Glutamatergic neuron (in vitro differentiated cells): Measurements from ENCODE around the gene HSD17B12. TPM values are rescaled to one million over a fixed set of nuclear protein-coding genes. Genes with fewer than 3 reads are reported as not detected.

Experiments
- DNase-seq: peaks from one replicate; pipeline ENCODE4 v3.0.0; 2022
- H3K27ac Mint-ChIP-seq: one replicate; pipeline ENCODE4 v1.8.0; 2020; ENCODE audit warnings: mild to moderate bottlenecking, mixed read lengths, inconsistent platforms; ENCODE audit not compliant: unreplicated experiment
- H3K27me3 Mint-ChIP-seq: one replicate; pipeline ENCODE4 v1.8.0; 2020; ENCODE audit warnings: mild to moderate bottlenecking, moderate library complexity, mixed read lengths, inconsistent platforms; ENCODE audit not compliant: unreplicated experiment
- H3K36me3 Mint-ChIP-seq: one replicate; pipeline ENCODE4 v1.8.0; 2020; ENCODE audit warnings: mild to moderate bottlenecking, mixed read lengths, inconsistent platforms; ENCODE audit not compliant: unreplicated experiment
- H3K4me1 Mint-ChIP-seq: one replicate; pipeline ENCODE4 v1.8.0; 2020; ENCODE audit warnings: mild to moderate bottlenecking, low read depth, mixed read lengths, inconsistent platforms; ENCODE audit not compliant: unreplicated experiment
- H3K4me3 Mint-ChIP-seq: one replicate; pipeline ENCODE4 v1.8.0; 2020; ENCODE audit warnings: mild to moderate bottlenecking, mixed read lengths, inconsistent platforms; ENCODE audit not compliant: unreplicated experiment
- H3K9me3 Mint-ChIP-seq: one replicate; pipeline ENCODE4 v1.8.0; 2020; ENCODE audit warnings: mild to moderate bottlenecking, moderate library complexity, mixed read lengths, inconsistent platforms; ENCODE audit not compliant: unreplicated experiment
- long read RNA-seq: library from polyadenylated mRNA; unstranded; transcript quantifications from one replicate; pipeline ENCODE4 v2.0.0, GENCODE V29; 2020; ENCODE audit not compliant: unreplicated experiment
- total RNA-seq: library from RNA; stranded (reverse); fragmentation: NEBNext Ultra II Directional; extraction: Animal tissue kit (Norgen Biotek cat#: 25700); gene quantifications from one replicate; pipeline ENCODE4 v1.2.1, GENCODE V29; 2021; ENCODE audit not compliant: unreplicated experiment
- TF ChIP-seq, protein P1 (sequence below): fragments of 200-600 bp; sonication (generic); IDR thresholded peaks from one replicate; pipeline ENCODE4 v1.5.0; 2021; ENCODE audit not compliant: partially characterized antibody, unreplicated experiment

Gene HSD17B12
- 140 TPM for total RNA-seq
- long read RNA-seq, transcript HSD17B12-201 (11 exons, 2,571 nt): major isoform, 78 of 90 reads
- long read RNA-seq, partial matches to known transcripts: 3 of 90 reads
- long read RNA-seq, other reads (novel, unspliced or antisense): 9 of 90 reads

DNA sequence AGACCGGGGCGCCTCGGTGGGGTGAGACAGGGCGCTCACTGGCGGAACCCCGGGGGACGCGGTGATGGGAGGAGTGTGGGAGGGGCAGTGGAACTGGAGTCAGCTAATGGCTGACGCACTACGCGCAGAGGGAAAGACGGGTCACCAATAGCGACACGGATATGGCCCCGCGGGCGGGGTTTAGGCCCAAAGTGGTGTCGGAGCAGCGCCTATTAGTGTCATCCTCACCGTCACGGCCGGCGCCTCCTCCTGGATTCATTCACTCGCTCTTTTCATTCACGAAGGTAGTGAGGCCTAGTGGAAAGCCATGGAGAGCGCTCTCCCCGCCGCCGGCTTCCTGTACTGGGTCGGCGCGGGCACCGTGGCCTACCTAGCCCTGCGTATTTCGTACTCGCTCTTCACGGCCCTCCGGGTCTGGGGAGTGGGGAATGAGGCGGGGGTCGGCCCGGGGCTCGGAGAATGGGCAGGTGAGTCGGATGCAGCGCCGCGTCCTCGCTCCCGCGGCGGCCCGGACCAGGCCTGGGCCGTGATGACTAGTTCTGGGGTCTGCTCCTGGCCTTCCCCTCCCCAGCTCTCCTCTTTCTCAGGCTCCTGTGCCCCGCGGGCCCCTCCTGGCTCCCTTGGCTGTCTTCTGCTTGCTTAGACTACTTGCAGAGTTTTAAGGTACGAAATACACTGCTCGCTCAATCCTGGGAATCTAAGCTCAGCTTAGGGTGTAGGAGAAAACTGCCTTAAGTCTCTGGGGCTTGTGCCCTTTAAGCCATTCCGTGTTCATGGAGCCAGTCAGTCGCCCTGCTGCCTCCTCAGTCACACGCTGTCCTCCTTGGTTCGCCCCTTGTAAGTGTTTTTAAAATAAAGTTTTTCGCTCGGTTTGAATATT lies at the start of gene HSD17B12:
HSD17B12 (plus strand) TSS at position 218 of the 880 bp plus-strand sequence; CDS start at position 308, 90 bp downstream.
- DNase-seq: peak; percentile 99
- Mint-ChIP-seq H3K9me3 (peaks cover 12% of the 10 kb centered on the region), H3K27ac (peak within 1 kb of the TSS; percentile 97), H3K36me3 (no peaks in the 10 kb centered on the region), H3K27me3 (no peaks in the 10 kb centered on the region), H3K4me1 (peaks cover 13% of the 10 kb centered on the region), H3K4me3 (peak within 1 kb of the TSS; percentile 98)
- TF ChIP-seq, protein P1, sequence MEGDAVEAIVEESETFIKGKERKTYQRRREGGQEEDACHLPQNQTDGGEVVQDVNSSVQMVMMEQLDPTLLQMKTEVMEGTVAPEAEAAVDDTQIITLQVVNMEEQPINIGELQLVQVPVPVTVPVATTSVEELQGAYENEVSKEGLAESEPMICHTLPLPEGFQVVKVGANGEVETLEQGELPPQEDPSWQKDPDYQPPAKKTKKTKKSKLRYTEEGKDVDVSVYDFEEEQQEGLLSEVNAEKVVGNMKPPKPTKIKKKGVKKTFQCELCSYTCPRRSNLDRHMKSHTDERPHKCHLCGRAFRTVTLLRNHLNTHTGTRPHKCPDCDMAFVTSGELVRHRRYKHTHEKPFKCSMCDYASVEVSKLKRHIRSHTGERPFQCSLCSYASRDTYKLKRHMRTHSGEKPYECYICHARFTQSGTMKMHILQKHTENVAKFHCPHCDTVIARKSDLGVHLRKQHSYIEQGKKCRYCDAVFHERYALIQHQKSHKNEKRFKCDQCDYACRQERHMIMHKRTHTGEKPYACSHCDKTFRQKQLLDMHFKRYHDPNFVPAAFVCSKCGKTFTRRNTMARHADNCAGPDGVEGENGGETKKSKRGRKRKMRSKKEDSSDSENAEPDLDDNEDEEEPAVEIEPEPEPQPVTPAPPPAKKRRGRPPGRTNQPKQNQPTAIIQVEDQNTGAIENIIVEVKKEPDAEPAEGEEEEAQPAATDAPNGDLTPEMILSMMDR: no peak

DNA sequence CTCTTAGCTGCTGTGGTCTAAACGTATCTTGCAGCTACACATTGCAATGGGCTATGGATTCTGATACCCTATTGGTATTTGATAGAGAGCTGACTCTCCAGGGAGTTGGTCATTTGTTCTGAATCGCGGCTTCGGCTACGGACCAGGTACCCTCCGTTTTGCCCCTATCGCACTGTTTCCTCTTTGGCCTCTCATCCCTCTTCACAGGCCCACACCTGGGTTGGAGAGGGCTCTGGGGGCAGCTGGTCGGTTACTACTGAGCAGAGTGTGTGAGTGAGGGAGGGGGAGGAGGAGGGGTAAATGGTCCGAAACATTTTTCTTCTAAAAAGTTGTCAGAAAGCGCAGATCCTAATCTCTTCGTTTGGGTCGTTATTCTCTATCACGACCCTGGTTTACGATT lies 48.8 kb upstream of the HSD17B12 start:
- no peaks in the 10 kb centered on the region for H3K27me3 Mint-ChIP-seq
- no peak for DNase-seq
- no peaks in the 10 kb centered on the region for H3K9me3 Mint-ChIP-seq
- no peaks in the 10 kb centered on the region for H3K4me1 Mint-ChIP-seq
- H3K27ac Mint-ChIP-seq: no peak overlapping the region
- no peak overlapping the region for H3K4me3 Mint-ChIP-seq
- H3K36me3 Mint-ChIP-seq: no peaks in the 10 kb centered on the region
- TF ChIP-seq, protein P1: no peak

DNA sequence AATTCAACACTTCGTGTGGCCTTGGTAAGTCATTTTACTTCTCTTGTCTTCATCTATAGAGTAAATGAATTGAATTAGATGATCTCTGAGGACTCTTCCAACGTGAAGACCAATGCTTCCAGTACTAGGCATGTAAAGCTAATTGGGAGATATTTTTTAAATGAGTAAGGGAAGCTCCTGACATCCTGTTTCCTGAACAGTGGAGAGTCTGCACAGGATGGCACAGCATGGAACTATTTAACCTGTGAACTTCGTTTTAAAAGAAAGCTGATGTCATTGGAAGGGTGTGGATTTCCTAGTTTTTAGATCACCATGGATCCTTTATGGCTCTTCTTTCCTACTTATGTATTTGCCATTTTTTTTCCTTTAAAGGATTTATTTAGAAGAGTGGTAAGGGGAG lies 48.4 kb upstream of the HSD17B12 start:
- no peaks in the 10 kb centered on the region for H3K27me3 Mint-ChIP-seq
- H3K4me3 Mint-ChIP-seq: no peak overlapping the region
- no peak overlapping the region for H3K27ac Mint-ChIP-seq
- H3K36me3 Mint-ChIP-seq: no peaks in the 10 kb centered on the region
- no peaks in the 10 kb centered on the region for H3K9me3 Mint-ChIP-seq
- DNase-seq: no peak
- TF ChIP-seq, protein P1: no peak
- H3K4me1 Mint-ChIP-seq: no peaks in the 10 kb centered on the region

DNA sequence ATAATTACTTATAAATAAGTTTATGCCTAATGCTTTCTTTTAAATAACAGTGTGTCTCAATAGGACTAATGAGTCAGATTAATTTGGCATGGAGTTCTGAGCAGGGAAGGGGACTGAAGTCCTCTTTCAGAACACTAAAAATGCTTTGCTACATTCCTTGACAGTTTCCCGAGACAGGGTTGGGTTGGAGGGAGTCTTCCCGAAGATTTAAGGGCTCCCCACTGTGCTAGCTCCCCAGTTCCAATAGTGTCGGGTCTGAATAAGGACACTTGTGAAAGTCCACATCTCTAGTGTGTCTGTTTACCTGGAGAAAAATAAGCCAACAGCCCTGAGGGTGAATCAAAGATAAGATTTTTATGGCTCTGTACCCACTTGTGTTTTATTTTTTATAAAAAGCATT lies 41.8 kb upstream of the HSD17B12 start:
- Mint-ChIP-seq H3K4me1 (peaks cover 2% of the 10 kb centered on the region), H3K36me3 (no peaks in the 10 kb centered on the region), H3K27ac (no peak overlapping the region), H3K9me3 (no peaks in the 10 kb centered on the region), H3K4me3 (no peak overlapping the region), H3K27me3 (peaks cover 2% of the 10 kb centered on the region)
- TF ChIP-seq, protein P1: no peak
- no peak for DNase-seq

DNA sequence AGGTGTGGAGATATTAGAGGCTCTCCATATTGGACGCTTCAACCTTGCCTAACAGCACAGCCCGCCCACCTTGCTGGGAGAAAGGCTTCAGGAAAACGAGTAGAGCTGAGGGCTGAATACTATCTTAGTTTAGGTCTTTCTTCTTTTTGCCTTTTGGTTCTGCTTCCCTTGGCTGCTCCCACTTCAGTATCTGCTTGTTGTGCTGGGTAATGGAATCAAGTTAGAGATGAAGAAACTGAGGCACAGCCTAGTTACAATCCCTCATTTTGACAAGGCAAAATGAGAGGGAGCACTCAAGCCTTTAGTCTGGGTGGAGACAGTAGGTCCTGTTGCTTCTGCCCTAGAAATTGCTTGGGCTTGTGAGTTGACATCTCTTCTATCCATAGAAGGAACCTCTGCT lies 41.3 kb upstream of the HSD17B12 start:
- H3K27me3 Mint-ChIP-seq: peaks cover 2% of the 10 kb centered on the region
- no peak overlapping the region for H3K4me3 Mint-ChIP-seq
- no peak for DNase-seq
- H3K9me3 Mint-ChIP-seq: no peaks in the 10 kb centered on the region
- H3K27ac Mint-ChIP-seq: no peak overlapping the region
- peaks cover 4% of the 10 kb centered on the region for H3K4me1 Mint-ChIP-seq
- no peaks in the 10 kb centered on the region for H3K36me3 Mint-ChIP-seq
- TF ChIP-seq, protein P1: no peak
